HG02623 (cell line): ENCODE measurements around the gene AK4.
"Not testable (repeated sequence)": the region's sequence is repeated elsewhere in the genome, so short reads cannot be mapped to it uniquely, and the experiment has no call there.

ENCODE experiments used
- ATAC-seq: cut with Tn5 transposase; IDR thresholded peaks from one replicate; pipeline ENCODE4 v1.9.1; 2021; ENCODE audit warnings: moderate library complexity; ENCODE audit not compliant: unreplicated experiment

AK4 gene

GRCh38 chr1:65150108-65150463 lies 2.1 kb downstream of the AK4 start:
- no peak for ATAC-seq

- no peak for ATAC-seq
Measured at GRCh38 chr1:65150583-65151263, 2.7 kb downstream of the AK4 start.

DNA sequence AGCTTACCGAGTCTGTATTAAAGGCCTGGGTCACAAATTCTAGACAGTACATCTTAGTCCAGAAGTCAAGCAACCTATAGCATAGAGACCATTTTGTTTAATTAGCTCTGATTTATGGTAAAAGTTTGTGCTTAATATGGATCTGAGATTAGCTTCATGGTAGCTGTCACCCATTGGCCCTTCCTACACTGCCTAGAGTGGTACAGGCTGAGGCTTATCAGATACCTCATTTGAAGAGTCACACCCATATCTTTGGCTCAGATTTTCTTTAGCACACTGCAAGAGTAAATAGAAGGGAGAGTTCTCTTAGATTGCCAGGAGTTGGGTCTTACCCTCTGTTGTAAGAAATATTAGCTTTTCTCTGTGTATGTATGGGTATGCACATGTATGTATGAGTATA lies 3.6 kb downstream of the AK4 start:
- ATAC-seq, result no peak

GRCh38 chr1:65153635-65154034 lies 5.6 kb downstream of the AK4 start:
- ATAC-seq, result no peak

DNA sequence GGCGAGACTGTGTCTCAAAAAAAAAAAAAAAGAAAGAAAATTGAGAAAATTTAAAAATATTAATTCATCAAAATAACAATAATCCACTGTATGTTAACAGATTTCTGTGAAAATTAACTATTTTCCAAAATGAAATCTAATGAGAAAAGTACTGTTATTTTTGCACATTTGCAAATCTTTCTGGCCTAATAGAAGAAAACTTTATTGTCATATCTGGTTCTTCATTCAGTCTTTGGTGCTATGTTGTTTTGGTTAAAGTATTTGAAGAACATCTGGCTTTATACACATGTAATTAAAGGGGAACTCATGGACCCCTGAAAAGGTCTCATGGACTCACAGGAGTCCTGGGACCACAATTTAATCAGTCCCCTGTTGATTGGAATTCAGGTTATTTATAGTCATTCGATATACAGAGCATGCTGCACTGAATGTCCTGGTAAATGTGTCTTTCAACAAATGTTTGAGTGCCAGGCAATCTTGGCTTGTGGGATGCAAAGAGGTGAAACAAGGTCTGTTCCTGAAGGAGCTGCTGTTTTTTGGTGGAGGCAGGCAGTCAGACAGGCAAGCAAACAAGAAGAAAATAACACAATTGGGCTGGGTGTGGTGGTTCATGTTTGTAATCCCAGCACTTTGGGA lies 9.0 kb downstream of the AK4 start:
- ATAC-seq, result no peak

- no peak for ATAC-seq
Measured at GRCh38 chr1:65157546-65157941, 9.5 kb downstream of the AK4 start.

GRCh38 chr1:65159291-65159688 lies 11.3 kb downstream of the AK4 start:
- not testable (repeated sequence) for ATAC-seq

- ATAC-seq, result no peak
Measured at GRCh38 chr1:65159801-65160523, 12.0 kb downstream of the AK4 start.

DNA sequence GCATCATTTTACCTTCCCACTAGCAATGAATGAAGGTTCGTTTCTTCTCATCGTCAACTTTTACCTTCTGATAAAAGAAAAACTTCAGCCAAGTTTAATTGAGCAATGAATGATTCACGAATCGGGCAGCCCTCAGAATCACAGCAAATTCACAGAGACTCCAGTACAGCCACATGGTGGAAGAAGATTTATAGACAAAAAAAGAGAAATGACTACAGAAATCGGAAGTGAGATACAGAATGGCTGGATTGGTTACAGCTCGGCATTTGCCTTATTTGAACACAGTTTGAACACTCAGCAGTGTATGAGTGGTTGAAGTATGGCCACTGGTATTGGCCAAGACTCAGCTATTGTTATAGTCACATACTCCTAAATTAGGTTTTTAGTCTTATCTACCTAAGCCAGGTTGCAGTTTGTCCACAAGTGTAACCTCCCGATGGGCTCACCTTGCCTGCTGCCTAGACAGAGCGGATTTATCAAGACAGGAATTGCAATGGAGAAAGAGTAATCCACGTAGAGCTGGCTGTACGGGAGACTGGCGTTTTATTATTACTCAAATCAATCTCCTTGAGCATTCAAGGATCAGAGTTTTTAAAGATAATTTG lies 15.3 kb downstream of the AK4 start:
- no peak for ATAC-seq

- not testable (repeated sequence) for ATAC-seq
Measured at GRCh38 chr1:65164101-65164500, 16.1 kb downstream of the AK4 start.

- no peak for ATAC-seq
Measured at GRCh38 chr1:65164633-65165032, 16.6 kb downstream of the AK4 start.

- peak; percentile 69 for ATAC-seq
Measured at GRCh38 chr1:65165269-65165993, 17.4 kb downstream of the AK4 start.

- ATAC-seq, result no peak
Measured at GRCh38 chr1:65166572-65167305, 18.7 kb downstream of the AK4 start.

- no peak for ATAC-seq
Measured at GRCh38 chr1:65167586-65168242, 19.7 kb downstream of the AK4 start.

DNA sequence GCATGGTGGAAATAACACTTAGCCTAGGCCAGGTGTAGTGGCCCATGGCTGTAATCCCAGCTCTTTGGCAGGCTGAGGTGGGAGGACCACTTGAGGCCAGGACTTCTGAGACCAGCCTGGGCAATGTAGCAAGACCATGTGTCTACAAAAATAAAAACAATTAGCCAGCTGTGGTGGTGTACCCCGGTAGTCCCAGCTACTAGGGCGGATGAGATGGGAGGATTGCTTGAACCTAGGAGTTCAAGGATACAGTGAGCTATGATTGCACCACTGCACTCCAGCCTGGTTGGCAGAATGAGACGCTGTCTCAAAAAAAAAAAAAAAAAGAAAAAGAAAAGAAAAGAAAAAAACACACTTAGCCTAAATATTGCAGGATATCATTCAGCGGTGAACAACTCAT lies 20.9 kb downstream of the AK4 start:
- no peak for ATAC-seq

GRCh38 chr1:65170511-65171142 lies 22.6 kb downstream of the AK4 start:
- no peak for ATAC-seq

GRCh38 chr1:65172936-65173690 lies 25.1 kb downstream of the AK4 start:
- ATAC-seq, result no peak

DNA sequence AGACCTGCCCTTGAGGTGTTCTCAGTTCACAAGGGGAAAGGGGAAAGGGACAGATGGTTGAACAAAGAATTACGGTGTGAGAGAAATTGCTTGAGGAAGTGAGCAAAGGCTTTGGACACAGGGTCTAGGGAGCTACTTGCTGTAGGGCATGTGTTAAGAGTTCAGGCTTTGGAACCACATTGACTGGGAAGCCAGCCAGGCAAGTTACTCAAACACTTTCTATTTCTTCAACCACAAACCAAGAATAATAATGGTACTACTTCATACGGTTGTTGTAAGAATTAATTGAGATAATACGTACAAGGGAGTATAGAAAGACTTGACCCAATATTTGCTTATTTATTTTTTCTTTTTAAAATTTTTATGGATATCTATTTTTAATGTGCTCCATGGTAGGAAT lies 26.6 kb downstream of the AK4 start:
- ATAC-seq, result peak; percentile 80
